GM21529 (cell line): Measurements from ENCODE around the gene LTBP3.
"Not testable (repeated sequence)": the region's sequence is repeated elsewhere in the genome, so short reads cannot be mapped to it uniquely, and the experiment has no call there.

Source experiments
- ATAC-seq: cut with Tn5 transposase; IDR thresholded peaks from one replicate; pipeline ENCODE4 v1.9.1; 2021; ENCODE audit not compliant: unreplicated experiment

Gene LTBP3

GRCh38 chr11:65572356-65573051 is 14.3 kb upstream of the LTBP3 start, which contains the start of gene FAM89B:
Gene FAM89B (plus strand): TSS chr11:65572538. CDS start chr11:65572670, 132 bp downstream.
- no peak for ATAC-seq

GRCh38 chr11:65571940-65572339 is 13.8 kb upstream of the LTBP3 start:
- ATAC-seq: no peak

GRCh38 chr11:65571420-65571819 is 13.3 kb upstream of the LTBP3 start:
- ATAC-seq: no peak

GRCh38 chr11:65569973-65570918 is 12.1 kb upstream of the LTBP3 start, which contains the start of gene ZNRD2:
Gene ZNRD2 (plus strand): TSS chr11:65570477. CDS start chr11:65570492, 15 bp downstream.
- peak; percentile 63 for ATAC-seq

- ATAC-seq: peak; percentile 3
These were observed 11.2 kb upstream of the LTBP3 start for GRCh38 chr11:65569164-65569972.

- no peak for ATAC-seq
These were observed 7.7 kb upstream of the LTBP3 start for GRCh38 chr11:65565624-65566453.

- not testable (repeated sequence) for ATAC-seq
These were observed 6.9 kb upstream of the LTBP3 start for GRCh38 chr11:65564879-65565559.

- ATAC-seq: no peak
These were observed 5.4 kb upstream of the LTBP3 start for GRCh38 chr11:65563601-65564000.

- no peak for ATAC-seq
These were observed 4.6 kb upstream of the LTBP3 start for GRCh38 chr11:65562788-65563187.

- ATAC-seq: no peak
These were observed 3.9 kb upstream of the LTBP3 start for GRCh38 chr11:65562020-65562419.

GRCh38 chr11:65560555-65561418 is 2.6 kb upstream of the LTBP3 start:
- no peak for ATAC-seq

GRCh38 chr11:65559951-65560537 is 1.9 kb upstream of the LTBP3 start:
- ATAC-seq: no peak

GRCh38 chr11:65559535-65559934 is 1.4 kb upstream of the LTBP3 start:
- no peak for ATAC-seq

- ATAC-seq: no peak
These were observed 861 bp upstream of the LTBP3 start for GRCh38 chr11:65558930-65559509.

- no peak for ATAC-seq
These were observed 718 bp downstream of the LTBP3 start for GRCh38 chr11:65557280-65558001.

- no peak for ATAC-seq
These were observed 1.5 kb downstream of the LTBP3 start for GRCh38 chr11:65556470-65557279.
